Sigmoid colon (tissue), 7 donors: Measurements from ENCODE around the gene NCAPD3. TPM values are rescaled to one million over a fixed set of nuclear protein-coding genes. Genes with fewer than 3 reads are reported as not detected.
A peak's percentile ranks its signal among the peaks of the same experiment; 100 is the strongest.

Experiments
- DNase-seq: peaks from one replicate; pipeline ENCODE4 v3.0.0-alpha.2; 2019
- H3K27ac ChIP-seq, 4 donors: fragments of 200-600 bp; sonication (generic); one replicate each; pipeline ENCODE4 v1.5.1; 2016 to 2019; ENCODE audit warnings: mild to moderate bottlenecking in 1 of 4
- H3K27me3 ChIP-seq, 3 donors: fragments of 200-600 bp; sonication (generic); one replicate each; pipeline ENCODE4 v1.5.1; 2019; ENCODE audit warnings: mild to moderate bottlenecking in 1 of 3
- H3K36me3 ChIP-seq, 4 donors: fragments of 200-600 bp; sonication (generic); one replicate each; pipeline ENCODE4 v1.5.1; 2016 to 2019
- H3K4me1 ChIP-seq, 4 donors: fragments of 200-600 bp; sonication (generic); one replicate each; pipeline ENCODE4 v1.5.1; 2017 to 2019
- H3K4me3 ChIP-seq, 4 donors: fragments of 200-600 bp; sonication (generic); one replicate each; pipeline ENCODE4 v1.5.1; 2017 to 2019; ENCODE audit warnings: mild to moderate bottlenecking in 2 of 4, moderate library complexity in 1 of 4
- H3K9me3 ChIP-seq, 4 donors: fragments of 200-600 bp in 3 of 4; sonication (generic) in 3 of 4; one replicate each; pipeline versions ENCODE4 v1.5.1 to v1.6.1; 2013 to 2019
- CTCF ChIP-seq, 4 experiments: fragments of 450-650 bp in 3 of 4; fragments of 200-600 bp in 1 of 4; IDR thresholded peaks; one replicate each; pipeline ENCODE4 v1.5.1; 2016 to 2019; ENCODE audit warnings: antibody characterized with exemption in 4 of 4, mild to moderate bottlenecking in 3 of 4, moderate library complexity in 2 of 4
- EP300 ChIP-seq, 4 donors: sonication (generic); formaldehyde crosslinking; IDR thresholded peaks; one replicate each; pipeline ENCODE4 v1.6.1; 2017; ENCODE audit warnings: antibody characterized with exemption in 4 of 4
- POLR2A ChIP-seq, 2 donors: fragments of 450-650 bp; IDR thresholded peaks; one replicate each; pipeline ENCODE4 v1.6.1; 2016; ENCODE audit warnings: antibody characterized with exemption in 2 of 2, mild to moderate bottlenecking in 2 of 2, moderate library complexity in 2 of 2
- POLR2AphosphoS5 ChIP-seq, 4 donors: sonication (generic); formaldehyde crosslinking; IDR thresholded peaks; one replicate each; pipeline ENCODE4 v1.6.1; 2017; ENCODE audit warnings: antibody characterized with exemption in 4 of 4
- WGBS, 2 donors: extraction: QIAGEN DNeasy Blood & Tissue Kit; methylation state at CpG; one replicate each; pipeline ENCODE4 v1.1.7; 2013; 5-methylcytosine and 5-hydroxymethylcytosine counted together
- intact Hi-C: fragments of 100-400 bp; cut with DNase I; formaldehyde crosslinking; loops from one replicate; pipeline ENCODE4 v1.15.1; 2023
- polyA plus RNA-seq, 3 donors: library from polyadenylated mRNA; stranded (reverse); fragments of 200-250 nt; gene quantifications; one replicate each; pipeline ENCODE4 v1.2.3, GENCODE V29; 2013
- total RNA-seq, 4 donors: library from RNA; depleted of rRNA; stranded (reverse); fragments of >200 nt; gene quantifications; one replicate each; pipeline ENCODE4 v1.1.0, GENCODE V29; 2016
- donor health status: healthy with polysubstance abuse.
- donor health status: Bipolar disorder and iron deficiency.
- donor health status: healthy.

The NCAPD3 gene
- total and polyA plus RNA-seq, 7 donors = 1.8 to 13.0 (median 7.5) TPM

GRCh38 chr11:134140961-134141490 is 82.7 kb downstream of the NCAPD3 start:
- Histone ChIP-seq H3K4me1 (peaks cover 0 to 19% (median 9%) of the 10 kb centered on the region in 4 donors), H3K27me3 (no peaks in the 10 kb centered on the region), H3K36me3 (peaks cover 0 to 42% (median 6%) of the 10 kb centered on the region in 4 donors), H3K4me3 (no peak overlapping the region), H3K27ac (no peak overlapping the region), H3K9me3 (no peaks in the 10 kb centered on the region)
- intact Hi-C loops = loop anchor here (1.0 to 5.0 kb wide), 2 partner anchors 174 to 214 kb away; no protein-coding TSS in a partner anchor
- 90 to 95% methylated on average over 7 of the region's 7 CpGs for WGBS, 2 donors
- no peak for DNase-seq
- TF ChIP-seq CTCF (IDR thresholded peaks at IDR 0.05) (no peak), POLR2AphosphoS5 (IDR thresholded peaks at IDR 0.05) (no peak), POLR2A (IDR thresholded peaks at IDR 0.05) (no peak), EP300 (IDR thresholded peaks at IDR 0.05) (no peak)

- Histone ChIP-seq H3K36me3 (peaks cover 0 to 31% (median 4%) of the 10 kb centered on the region in 4 donors), H3K27ac (peak overlapping the region; percentile 70 to 82 (median 76)), H3K4me1 (peaks cover 0 to 19% (median 9%) of the 10 kb centered on the region in 4 donors), H3K4me3 (peak overlapping the region in 2 of 4 donors; percentile 10 to 15), H3K9me3 (no peaks in the 10 kb centered on the region), H3K27me3 (no peaks in the 10 kb centered on the region)
- DNase-seq = peak; percentile 90
- intact Hi-C loops = loop anchor here (1.0 to 5.0 kb wide), 4 partner anchors 65 to 213 kb away; no protein-coding TSS in a partner anchor
- WGBS, 2 donors = 36 to 56% methylated on average over 10 of the region's 10 CpGs
- TF ChIP-seq POLR2A (IDR thresholded peaks at IDR 0.05) (no peak), POLR2AphosphoS5 (IDR thresholded peaks at IDR 0.05) (peak; percentile 5 to 57 (median 52)), EP300 (IDR thresholded peaks at IDR 0.05) (no peak), CTCF (IDR thresholded peaks at IDR 0.05) (peak; percentile 90 to 97 (median 93))
Measured at GRCh38 chr11:134139873-134140331, 83.9 kb downstream of the NCAPD3 start.

- WGBS, 2 donors = 67 to 71% methylated on average over 12 of the region's 12 CpGs
- Histone ChIP-seq H3K27me3 (no peaks in the 10 kb centered on the region), H3K27ac (peak overlapping the region; percentile 70 to 82 (median 76)), H3K36me3 (peaks cover 0 to 26% (median 4%) of the 10 kb centered on the region in 4 donors), H3K9me3 (no peaks in the 10 kb centered on the region), H3K4me3 (peak overlapping the region in 2 of 4 donors; percentile 10 to 15), H3K4me1 (peaks cover 0 to 19% (median 9%) of the 10 kb centered on the region in 4 donors)
- no peak for TF ChIP-seq POLR2AphosphoS5 (IDR thresholded peaks at IDR 0.05)
- no peak for TF ChIP-seq EP300 (IDR thresholded peaks at IDR 0.05)
- TF ChIP-seq POLR2A (IDR thresholded peaks at IDR 0.05) = no peak
- intact Hi-C loops = loop anchor here (1.0 to 2.0 kb wide), 2 partner anchors 65 to 89 kb away; no protein-coding TSS in a partner anchor
- DNase-seq = no peak
Measured at GRCh38 chr11:134139303-134139872, 84.4 kb downstream of the NCAPD3 start.

GRCh38 chr11:134138376-134138775 is 85.4 kb downstream of the NCAPD3 start:
- Histone ChIP-seq H3K27ac (peak overlapping the region in 1 of 4 donors; percentile 80), H3K36me3 (peaks cover 0 to 22% (median 3%) of the 10 kb centered on the region in 4 donors), H3K4me3 (no peak overlapping the region), H3K9me3 (no peaks in the 10 kb centered on the region), H3K4me1 (peaks cover 0 to 19% (median 9%) of the 10 kb centered on the region in 4 donors), H3K27me3 (no peaks in the 10 kb centered on the region)
- DNase-seq = no peak
- 90 to 92% methylated on average over 9 of the region's 9 CpGs for WGBS, 2 donors
- intact Hi-C loops = loop anchor here (2.0 kb wide), 1 partner anchor 64 kb away; no protein-coding TSS in a partner anchor
- TF ChIP-seq POLR2A (IDR thresholded peaks at IDR 0.05) (no peak), POLR2AphosphoS5 (IDR thresholded peaks at IDR 0.05) (no peak), CTCF (IDR thresholded peaks at IDR 0.05) (no peak), EP300 (IDR thresholded peaks at IDR 0.05) (no peak)

GRCh38 chr11:134134167-134134566 is 89.6 kb downstream of the NCAPD3 start:
- TF ChIP-seq CTCF (IDR thresholded peaks at IDR 0.05) = no peak
- intact Hi-C loops = no loop called here
- H3K9me3 ChIP-seq = peaks cover 0 to 6% (median 2%) of the 10 kb centered on the region in 4 donors
- no peak overlapping the region for H3K4me3 ChIP-seq
- DNase-seq = no peak
- WGBS, 2 donors = 80 to 95% methylated on average over 1 of the region's 1 CpG
- H3K4me1 ChIP-seq = peaks cover 0 to 8% (median 3%) of the 10 kb centered on the region in 4 donors
- H3K27ac ChIP-seq = no peak overlapping the region
- H3K27me3 ChIP-seq = no peaks in the 10 kb centered on the region
- no peaks in the 10 kb centered on the region for H3K36me3 ChIP-seq
